RWPE1 (cell line): ENCODE measurements around the gene MAP3K8.
"Not testable (repeated sequence)": the region's sequence is repeated elsewhere in the genome, so short reads cannot be mapped to it uniquely, and the experiment has no call there.

Experiments used
- CTCF ChIA-PET: fragments of 350-600 bp; sonication (Branson Sonifier 250); formaldehyde crosslinking; extraction: SDS; loops from one replicate; lab custom pipeline; 2021; lab: Yijun Ruan, JAX
- POLR2A ChIA-PET: fragments of 400-600 bp; formaldehyde crosslinking; extraction: SDS; loops from one replicate; lab custom pipeline; 2020; ENCODE audit warnings: antibody characterized with exemption; ENCODE audit not compliant: low non-redundant PET; lab: Yijun Ruan, JAX
- DNase-seq: peaks from one replicate; pipeline ENCODE4 v3.0.0; 2012; ENCODE audit warnings: low spot score
- H3K27ac ChIP-seq: fragments of 450-650 bp; 2 replicates; pipeline ENCODE4 v1.5.1; 2017
- CTCF ChIP-seq: fragments of 450-650 bp; conservative IDR thresholded peaks from 2 replicates; pipeline ENCODE4 v1.5.1; 2017; ENCODE audit warnings: low read depth, mild to moderate bottlenecking

The MAP3K8 gene

GRCh38 chr10:30417301-30417700 lies 16.7 kb upstream of the MAP3K8 start:
- ChIA-PET POLR2A (no interaction called here), CTCF (no interaction called here)
- no peak overlapping the region for H3K27ac ChIP-seq
- no peak for TF ChIP-seq CTCF
- DNase-seq = no peak

GRCh38 chr10:30420266-30420665 lies 13.7 kb upstream of the MAP3K8 start:
- ChIA-PET POLR2A (no interaction called here), CTCF (no interaction called here)
- no peak for TF ChIP-seq CTCF
- no peak for DNase-seq
- no peak overlapping the region for H3K27ac ChIP-seq

GRCh38 chr10:30420766-30421165 lies 13.2 kb upstream of the MAP3K8 start:
- ChIA-PET POLR2A (no interaction called here), CTCF (no interaction called here)
- no peak for DNase-seq
- H3K27ac ChIP-seq = no peak overlapping the region
- TF ChIP-seq CTCF = no peak

GRCh38 chr10:30422151-30422695 lies 11.8 kb upstream of the MAP3K8 start:
- no peak for DNase-seq
- ChIA-PET CTCF (interaction anchor here (0.6 kb wide), 1 partner anchor 407 kb away, joined by 3 read pairs; no protein-coding TSS in a partner anchor), POLR2A (no interaction called here)
- H3K27ac ChIP-seq = peak overlapping the region; percentile 86
- no peak for TF ChIP-seq CTCF

GRCh38 chr10:30422981-30423654 lies 10.9 kb upstream of the MAP3K8 start:
- DNase-seq = peak; percentile 70
- CTCF ChIA-PET = no interaction called here
- POLR2A ChIA-PET = no interaction called here
- H3K27ac ChIP-seq = peak overlapping the region; percentile 86
- no peak for TF ChIP-seq CTCF

- H3K27ac ChIP-seq = peak overlapping the region; percentile 86
- CTCF ChIA-PET, DNase-seq, POLR2A ChIA-PET: not testable (repeated sequence)
Measured at GRCh38 chr10:30423655-30424275, 10.2 kb upstream of the MAP3K8 start.
